Body of pancreas (tissue), 4 donors: Measurements from ENCODE around the gene SPR. TPM values are rescaled to one million over a fixed set of nuclear protein-coding genes. Genes with fewer than 3 reads are reported as not detected.

ENCODE experiments used
- ATAC-seq: fragments of 150-250 bp; one replicate; pipeline ENCODE4 v1.9.1; 2016
- DNase-seq, 4 donors: peaks; one replicate each; pipeline ENCODE4 v3.0.0-alpha.2; 2019
- H3K27ac ChIP-seq, 4 donors: fragments of 200-600 bp; sonication (generic); 1 replicate in 3 of 4; 2 replicates in 1 of 4; pipeline versions ENCODE4 v1.5.1 to v1.6.1; 2016 to 2019; ENCODE audit warnings: mild to moderate bottlenecking in 1 of 4, mixed read lengths in 1 of 4, moderate library complexity in 1 of 4
- H3K27me3 ChIP-seq, 2 donors: fragments of 200-600 bp; sonication (generic); one replicate each; pipeline ENCODE4 v1.6.0; 2016; ENCODE audit warnings: mild to moderate bottlenecking in 1 of 2
- H3K36me3 ChIP-seq, 2 donors: fragments of 200-600 bp; sonication (generic); replicated peaks in 1 of 2; 2 replicates each; pipeline ENCODE4 v1.5.1; 2016; ENCODE audit warnings: low read depth in 2 of 2; ENCODE audit not compliant: insufficient read depth in 1 of 2
- H3K4me1 ChIP-seq: fragments of 200-600 bp; sonication (generic); one replicate; pipeline ENCODE4 v1.6.0; 2016
- H3K4me3 ChIP-seq, 2 donors: fragments of 200-600 bp; sonication (generic); 1 replicate in 1 of 2; 2 replicates in 1 of 2; pipeline ENCODE4 v1.5.1; 2016 to 2019
- H3K9me3 ChIP-seq, 3 donors: fragments of 200-600 bp; sonication (generic); 1 replicate in 2 of 3; 2 replicates in 1 of 3; pipeline ENCODE4 v1.5.1; 2016
- POLR2A ChIP-seq, 3 donors: fragments of 450-650 bp; IDR thresholded peaks; one replicate each; pipeline ENCODE4 v1.6.1; 2016; ENCODE audit warnings: antibody characterized with exemption in 3 of 3, mild to moderate bottlenecking in 2 of 3
- WGBS, 2 donors: methylation state at CpG; one replicate each; pipeline ENCODE4 v1.1.5; 2017; 5-methylcytosine and 5-hydroxymethylcytosine counted together
- intact Hi-C: fragments of 100-400 bp; cut with DNase I; formaldehyde crosslinking; loops from one replicate; pipeline ENCODE4 v1.15.1; 2023
- total RNA-seq, 2 donors: library from RNA; depleted of rRNA; stranded (reverse); fragments of >200 nt; gene quantifications; one replicate each; pipeline ENCODE4 v1.1.0, GENCODE V29; 2016
- TF ChIP-seq, protein P1 (sequence below), 7 experiments: fragments of 450-650 bp in 4 of 7; fragments of 200-600 bp in 3 of 7; sonication (generic) in 3 of 7; IDR thresholded peaks; one replicate each; pipeline ENCODE4 v1.5.1; 2016 to 2019; ENCODE audit warnings: antibody characterized with exemption in 7 of 7

The SPR gene
- total RNA-seq, 2 donors from 2014 or later, result 62.6 to 84.6 TPM

DNA sequence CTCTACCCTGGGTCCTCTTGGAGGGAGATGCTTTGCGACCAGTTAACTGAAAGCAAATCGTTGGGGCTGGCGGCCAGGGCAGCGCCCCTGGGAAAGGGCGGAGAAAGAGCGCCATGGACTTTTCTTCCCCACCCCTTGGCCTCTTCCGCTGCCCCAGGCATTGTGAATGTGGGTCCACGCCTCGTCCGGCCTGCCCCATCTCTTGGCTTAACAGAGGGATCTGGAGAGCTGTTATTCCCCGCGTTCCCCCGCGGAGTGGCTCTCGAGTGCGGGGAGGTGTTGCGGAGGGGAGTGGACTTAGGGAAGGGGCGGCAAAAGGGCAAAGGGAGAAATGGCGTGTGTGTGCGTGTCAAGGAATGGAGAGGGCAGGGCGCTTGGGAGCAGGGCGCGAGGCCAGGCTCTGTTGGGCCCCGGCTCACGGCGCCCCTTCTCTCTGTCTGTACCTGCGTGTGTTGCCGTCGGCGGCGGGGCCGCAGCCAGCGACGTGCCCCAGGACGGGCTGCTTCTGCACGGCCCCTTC lies 36.7 kb downstream of the SPR start:
- ATAC-seq, result no peak
- H3K27ac ChIP-seq, result no peak overlapping the region
- DNase-seq, result peak in 2 of 4 donors; percentile 1 to 7
- 11 to 12% methylated on average over 29 to 36 of the region's 36 CpGs for WGBS, 2 donors
- peaks cover 24% of the 10 kb centered on the region for H3K4me1 ChIP-seq
- TF ChIP-seq POLR2A (IDR thresholded peaks at IDR 0.05), result no peak
- TF ChIP-seq, protein P1, sequence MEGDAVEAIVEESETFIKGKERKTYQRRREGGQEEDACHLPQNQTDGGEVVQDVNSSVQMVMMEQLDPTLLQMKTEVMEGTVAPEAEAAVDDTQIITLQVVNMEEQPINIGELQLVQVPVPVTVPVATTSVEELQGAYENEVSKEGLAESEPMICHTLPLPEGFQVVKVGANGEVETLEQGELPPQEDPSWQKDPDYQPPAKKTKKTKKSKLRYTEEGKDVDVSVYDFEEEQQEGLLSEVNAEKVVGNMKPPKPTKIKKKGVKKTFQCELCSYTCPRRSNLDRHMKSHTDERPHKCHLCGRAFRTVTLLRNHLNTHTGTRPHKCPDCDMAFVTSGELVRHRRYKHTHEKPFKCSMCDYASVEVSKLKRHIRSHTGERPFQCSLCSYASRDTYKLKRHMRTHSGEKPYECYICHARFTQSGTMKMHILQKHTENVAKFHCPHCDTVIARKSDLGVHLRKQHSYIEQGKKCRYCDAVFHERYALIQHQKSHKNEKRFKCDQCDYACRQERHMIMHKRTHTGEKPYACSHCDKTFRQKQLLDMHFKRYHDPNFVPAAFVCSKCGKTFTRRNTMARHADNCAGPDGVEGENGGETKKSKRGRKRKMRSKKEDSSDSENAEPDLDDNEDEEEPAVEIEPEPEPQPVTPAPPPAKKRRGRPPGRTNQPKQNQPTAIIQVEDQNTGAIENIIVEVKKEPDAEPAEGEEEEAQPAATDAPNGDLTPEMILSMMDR (IDR thresholded peaks at IDR 0.05), result no peak
- no peaks in the 10 kb centered on the region for H3K9me3 ChIP-seq
- intact Hi-C loops, result loop anchor here (5.0 kb wide), 1 partner anchor 37 kb away; the partner anchor contains the start of gene SPR
- H3K27me3 ChIP-seq, result peaks cover 7 to 47% of the 10 kb centered on the region in 2 donors
- no peaks in the 10 kb centered on the region for H3K36me3 ChIP-seq
- H3K4me3 ChIP-seq, result no peak overlapping the region

- WGBS, 2 donors, result 4 to 16% methylated on average over 9 to 61 of the region's 61 CpGs
- ATAC-seq, result peak; percentile 41
- DNase-seq, result peak in 2 of 4 donors; percentile 15 to 17
- Histone ChIP-seq H3K36me3 (no peaks in the 10 kb centered on the region), H3K4me1 (peaks cover 24% of the 10 kb centered on the region), H3K9me3 (no peaks in the 10 kb centered on the region), H3K27ac (no peak overlapping the region), H3K27me3 (peaks cover 7 to 41% of the 10 kb centered on the region in 2 donors), H3K4me3 (no peak overlapping the region)
- intact Hi-C loops, result loop anchor here (5.0 kb wide), 1 partner anchor 37 kb away; the partner anchor contains the start of gene SPR
- TF ChIP-seq, protein P1 (IDR thresholded peaks at IDR 0.05), result no peak
These were observed 37.4 kb downstream of the SPR start for GRCh38 chr2:72924353-72925240.

GRCh38 chr2:72925328-72925943 lies 38.2 kb downstream of the SPR start:
- DNase-seq (peak in 2 of 4 donors; percentile 4 to 9), ATAC-seq (no peak)
- Histone ChIP-seq H3K4me3 (no peak overlapping the region), H3K27ac (no peak overlapping the region), H3K27me3 (peaks cover 7 to 34% of the 10 kb centered on the region in 2 donors), H3K9me3 (no peaks in the 10 kb centered on the region), H3K4me1 (peaks cover 16% of the 10 kb centered on the region), H3K36me3 (no peaks in the 10 kb centered on the region)
- no peak for TF ChIP-seq POLR2A (IDR thresholded peaks at IDR 0.05)
- TF ChIP-seq, protein P1 (IDR thresholded peaks at IDR 0.05), result no peak
- 10 to 12% methylated on average over 26 of the region's 26 CpGs for WGBS, 2 donors
- intact Hi-C loops, result no loop called here

- H3K9me3 ChIP-seq, result no peaks in the 10 kb centered on the region
- H3K4me3 ChIP-seq, result no peak overlapping the region
- DNase-seq (no peak), ATAC-seq (no peak)
- H3K27ac ChIP-seq, result no peak overlapping the region
- no peaks in the 10 kb centered on the region for H3K36me3 ChIP-seq
- TF ChIP-seq, protein P1 (IDR thresholded peaks at IDR 0.05), result no peak
- TF ChIP-seq POLR2A (IDR thresholded peaks at IDR 0.05), result no peak
- WGBS, 2 donors, result 22 to 24% methylated on average over 4 of the region's 4 CpGs
- peaks cover 7 to 26% of the 10 kb centered on the region in 2 donors for H3K27me3 ChIP-seq
- intact Hi-C loops, result no loop called here
- peaks cover 13% of the 10 kb centered on the region for H3K4me1 ChIP-seq
These were observed 39.2 kb downstream of the SPR start for GRCh38 chr2:72926368-72926767.
